GM21423 (cell line): ENCODE data around the gene PALLD.

Experiments
- ATAC-seq: cut with Tn5 transposase; IDR thresholded peaks from one replicate; pipeline ENCODE4 v1.9.1; 2021; ENCODE audit warnings: mild to moderate bottlenecking, moderate library complexity; ENCODE audit not compliant: unreplicated experiment

Gene PALLD

DNA sequence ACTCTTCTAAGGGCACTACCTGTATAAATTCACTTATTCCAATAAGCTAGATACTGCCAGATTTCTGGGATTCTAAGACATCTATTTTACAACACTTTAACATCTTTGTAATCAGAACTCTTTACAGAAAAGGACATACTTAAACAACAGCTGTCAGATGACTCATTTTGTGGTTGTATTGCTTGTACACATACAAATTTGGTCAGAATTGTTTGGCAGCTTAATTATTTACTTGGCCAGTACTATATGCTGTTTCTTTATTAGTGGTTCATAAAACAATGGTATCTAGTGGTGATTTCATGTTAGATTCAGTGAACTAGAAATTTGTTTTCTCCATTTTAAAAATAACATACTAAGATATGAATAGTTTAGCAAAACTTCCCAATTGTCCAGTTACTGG is 27.2 kb downstream of the PALLD start:
- no peak for ATAC-seq

DNA sequence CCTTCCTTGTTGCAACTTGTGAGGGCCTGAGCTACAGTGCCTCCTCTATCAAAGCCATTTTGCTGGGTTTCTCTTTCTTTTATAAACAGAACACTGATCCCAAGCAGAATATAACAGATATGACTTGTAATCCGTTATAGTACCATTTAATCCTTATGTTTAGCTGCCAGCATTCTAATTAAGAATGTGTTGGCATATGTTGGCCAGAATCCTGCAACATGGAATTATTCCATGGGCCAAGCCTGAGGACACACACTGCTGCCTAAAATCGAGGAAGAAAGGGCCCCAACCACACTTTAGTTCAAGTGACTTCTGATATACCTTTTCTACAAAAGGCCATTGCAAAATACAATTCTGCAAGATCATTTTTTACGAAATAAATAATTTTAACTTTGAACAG is 28.0 kb downstream of the PALLD start:
- ATAC-seq, result no peak

DNA sequence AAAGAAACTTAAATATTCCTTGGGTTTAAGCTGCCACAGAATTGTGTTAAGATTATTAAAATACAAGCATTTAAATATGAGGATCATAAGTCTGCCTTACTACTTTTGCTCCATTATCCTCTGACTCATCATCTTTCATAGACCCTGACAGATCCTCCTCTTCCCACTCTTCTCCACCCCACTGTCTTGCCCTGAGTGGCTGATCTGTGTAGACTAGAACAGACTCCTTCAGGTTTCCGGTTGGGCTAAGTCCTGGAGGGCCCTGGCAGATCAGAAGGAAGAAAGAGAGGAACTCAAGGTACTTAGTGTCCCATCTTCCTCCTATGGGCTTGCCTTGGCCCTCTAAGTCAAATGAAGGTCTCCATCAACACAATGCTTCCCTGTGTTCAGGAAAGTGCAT is 30.7 kb downstream of the PALLD start:
- no peak for ATAC-seq

DNA sequence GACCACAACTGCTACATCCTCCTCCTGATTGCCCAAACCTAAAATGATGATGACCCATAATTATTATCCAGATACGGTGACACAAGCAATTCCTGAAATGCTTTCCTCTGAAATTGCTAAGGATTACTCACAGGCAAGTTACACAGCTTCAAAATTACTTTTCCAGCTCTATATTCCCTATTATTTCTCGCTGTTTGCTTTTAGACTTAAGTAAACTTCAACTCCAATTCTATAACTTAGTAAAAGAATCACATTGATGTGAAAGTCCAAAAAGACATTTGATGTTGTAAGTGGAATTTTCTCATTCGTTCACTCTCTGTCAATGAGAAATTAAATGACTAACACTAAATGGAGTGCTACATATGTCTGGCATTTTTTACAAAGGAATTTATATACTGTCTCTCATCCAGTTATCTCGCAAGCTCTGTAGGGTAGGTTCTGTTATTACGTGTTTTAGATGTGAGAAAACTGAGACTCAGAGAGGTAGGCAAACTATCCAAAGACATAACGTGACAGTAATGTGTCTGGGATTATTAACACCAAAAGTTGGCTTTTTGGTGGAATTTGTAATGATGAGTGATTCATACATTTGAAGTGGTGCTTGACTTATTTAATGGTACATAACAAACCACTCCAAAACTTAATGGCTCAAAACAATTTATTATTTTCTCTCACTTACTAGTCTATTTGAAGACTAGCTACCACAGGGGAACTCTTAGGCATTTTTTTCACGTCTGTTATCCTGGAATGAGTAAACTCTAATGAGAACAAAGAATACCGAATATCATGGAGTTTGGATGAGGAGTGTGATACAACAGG is 31.5 kb downstream of the PALLD start:
- ATAC-seq, result no peak

DNA sequence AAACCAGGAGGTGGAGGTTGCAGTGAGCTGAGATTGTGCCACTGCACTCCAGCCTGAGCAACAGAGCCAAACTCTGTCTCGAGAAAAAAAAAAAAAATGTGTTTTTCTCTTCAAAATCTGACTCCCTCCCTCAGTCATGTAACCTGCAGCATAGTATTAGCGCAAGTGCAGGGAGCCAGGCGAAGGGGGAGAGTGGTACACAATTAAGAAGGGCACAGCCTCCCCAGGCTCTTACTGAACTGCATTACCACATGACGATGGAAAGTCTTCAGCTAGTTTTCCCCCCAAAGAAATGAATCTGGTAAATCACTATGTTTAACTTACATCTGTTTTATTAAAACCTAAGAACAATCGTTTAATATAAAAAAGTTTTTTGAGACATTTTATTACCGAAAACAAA is 32.4 kb downstream of the PALLD start:
- ATAC-seq, result no peak

DNA sequence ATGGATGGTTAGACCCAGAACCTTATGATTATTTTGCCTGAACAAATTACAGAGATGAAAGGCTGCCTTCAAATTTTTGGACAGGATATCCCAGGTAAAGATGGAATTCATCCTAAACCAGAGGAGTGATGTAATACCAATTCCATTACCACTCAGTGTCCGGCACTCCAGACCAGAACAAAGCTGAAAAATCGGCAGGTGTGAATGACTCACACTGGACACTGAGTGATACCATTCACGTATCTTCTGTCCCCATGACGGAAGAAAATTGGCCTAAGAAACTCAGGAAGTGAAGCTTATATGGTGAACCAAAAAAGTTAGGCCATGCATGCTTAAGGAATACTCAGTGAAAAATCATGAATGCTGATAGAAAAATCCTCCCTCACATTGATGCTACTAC is 34.5 kb downstream of the PALLD start:
- ATAC-seq, result no peak

DNA sequence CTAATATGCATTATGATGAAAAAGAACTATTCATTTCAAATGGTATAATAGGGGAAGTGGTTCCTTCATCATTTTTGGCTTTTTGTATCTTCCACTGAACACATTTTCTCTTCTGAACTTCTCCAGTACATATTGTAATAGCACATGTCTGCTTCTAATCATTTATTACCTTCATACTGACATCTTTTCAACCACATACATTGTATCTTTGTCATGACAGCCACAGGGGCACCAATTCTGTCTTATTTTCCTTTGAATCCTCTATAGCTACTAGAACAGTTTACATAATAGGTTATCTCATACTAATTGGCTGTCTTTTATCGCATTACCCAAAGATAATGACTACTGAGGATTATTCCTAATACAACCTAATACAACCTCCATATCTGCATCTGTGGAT is 37.7 kb downstream of the PALLD start:
- ATAC-seq, result no peak

DNA sequence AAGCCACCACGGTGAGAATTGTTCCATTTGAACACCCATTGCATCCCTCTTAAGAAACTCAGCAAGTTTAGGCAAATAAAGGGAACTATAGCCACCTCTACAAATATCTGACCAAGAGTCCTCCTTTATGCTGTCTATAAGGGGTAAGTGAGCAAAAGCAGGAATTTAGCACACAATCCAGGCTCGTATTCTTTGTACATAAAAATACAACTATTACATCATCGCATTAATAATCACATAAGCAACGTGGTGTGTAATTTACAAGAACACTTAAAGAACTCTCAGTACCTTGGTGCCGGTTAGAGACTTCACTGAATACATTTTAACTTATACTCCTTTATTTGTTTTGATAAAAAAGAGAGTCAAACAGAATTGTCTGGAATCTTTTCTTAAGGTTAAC is 38.8 kb downstream of the PALLD start:
- ATAC-seq, result no peak

DNA sequence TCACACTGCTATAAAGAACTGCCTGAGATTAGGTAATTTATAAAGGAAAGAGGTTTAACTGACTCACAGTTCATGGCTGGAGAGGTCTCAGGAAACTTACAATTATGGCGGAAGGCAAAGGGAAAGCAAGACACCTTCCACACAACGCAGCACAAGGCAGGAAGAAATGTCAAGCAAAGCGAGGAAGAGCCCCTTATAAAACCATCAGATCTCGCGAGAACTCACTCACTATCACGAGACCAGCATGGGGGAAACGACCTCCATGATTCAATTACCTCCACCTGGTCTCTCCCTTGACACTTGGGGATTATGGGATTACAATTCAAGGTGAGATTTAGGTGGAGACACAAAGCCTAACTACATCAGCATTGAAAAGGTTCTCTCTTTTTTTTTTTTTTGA is 39.6 kb downstream of the PALLD start:
- no peak for ATAC-seq

DNA sequence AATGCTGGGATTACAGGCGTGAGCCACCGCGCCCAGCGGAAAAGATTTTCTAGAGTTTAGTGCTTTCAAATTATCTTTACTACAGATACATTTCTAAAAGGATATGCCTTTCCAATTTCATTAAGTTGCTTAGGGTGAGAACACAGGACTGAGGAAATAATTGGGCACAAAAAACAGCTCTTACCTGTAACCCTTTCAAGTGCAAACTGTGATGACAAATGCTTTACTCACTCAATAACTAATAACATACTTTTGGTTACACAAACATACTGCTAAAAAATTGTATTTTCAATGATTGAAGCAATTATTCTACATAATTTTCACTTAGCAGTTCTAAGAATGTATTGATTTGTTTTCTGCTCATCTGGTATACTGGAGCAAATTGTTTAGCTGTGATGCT is 40.2 kb downstream of the PALLD start:
- no peak for ATAC-seq

DNA sequence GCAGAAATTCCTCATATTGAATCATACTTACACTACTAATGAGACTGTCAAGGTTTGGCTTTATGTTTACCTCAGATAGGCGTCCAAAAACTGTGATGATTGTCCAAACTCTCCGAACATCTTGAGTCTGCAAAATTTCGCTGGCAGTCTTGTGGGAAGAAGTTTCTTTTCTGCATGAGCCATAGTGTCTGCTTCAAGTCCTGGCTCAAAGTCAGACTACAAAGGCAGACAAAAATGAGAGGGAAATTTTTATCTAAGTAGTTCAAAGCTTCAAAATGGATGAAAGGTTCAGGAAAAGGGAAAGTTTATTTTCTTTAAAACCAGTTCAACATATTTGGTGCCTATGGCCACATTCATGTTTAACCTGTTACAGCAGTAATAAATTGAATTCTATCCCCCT is 40.7 kb downstream of the PALLD start:
- ATAC-seq, result no peak

DNA sequence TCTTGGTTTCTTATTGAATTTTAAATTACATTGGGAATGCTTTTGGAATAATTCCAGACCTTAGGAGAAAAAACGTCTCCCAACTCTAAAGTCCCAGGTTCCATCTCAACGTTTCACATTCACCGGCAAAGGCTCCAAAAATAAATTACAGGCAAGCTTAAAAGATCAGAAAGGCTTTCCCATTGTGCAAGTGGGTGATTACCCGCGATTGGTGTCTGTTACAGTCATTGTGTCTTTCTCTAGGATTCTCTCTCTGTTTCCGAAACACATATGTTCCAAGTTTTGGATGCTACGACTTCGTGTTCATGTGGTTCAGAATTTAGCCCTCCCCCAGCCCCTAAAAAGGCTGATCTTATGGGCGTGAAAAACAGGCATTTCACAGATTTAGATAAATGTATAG is 41.8 kb downstream of the PALLD start:
- no peak for ATAC-seq

DNA sequence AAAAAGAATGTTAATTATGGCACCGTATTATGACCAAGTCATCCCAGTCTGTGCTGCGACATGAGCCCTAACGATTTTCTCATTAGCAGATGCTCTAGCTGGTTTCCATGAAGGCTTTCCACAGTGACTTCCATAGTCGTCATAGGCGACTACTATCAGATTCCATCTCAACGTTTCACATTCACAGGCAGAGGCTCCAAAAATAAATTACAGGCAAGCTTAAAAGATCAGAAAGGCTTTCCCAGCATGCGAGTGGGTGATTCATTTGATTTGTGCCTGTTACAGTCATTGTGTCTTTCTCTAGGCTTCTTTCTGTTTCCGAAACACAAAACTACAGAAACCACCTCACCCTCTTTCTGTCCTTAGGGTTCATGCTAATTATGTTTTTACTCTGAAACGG is 43.2 kb downstream of the PALLD start:
- no peak for ATAC-seq

DNA sequence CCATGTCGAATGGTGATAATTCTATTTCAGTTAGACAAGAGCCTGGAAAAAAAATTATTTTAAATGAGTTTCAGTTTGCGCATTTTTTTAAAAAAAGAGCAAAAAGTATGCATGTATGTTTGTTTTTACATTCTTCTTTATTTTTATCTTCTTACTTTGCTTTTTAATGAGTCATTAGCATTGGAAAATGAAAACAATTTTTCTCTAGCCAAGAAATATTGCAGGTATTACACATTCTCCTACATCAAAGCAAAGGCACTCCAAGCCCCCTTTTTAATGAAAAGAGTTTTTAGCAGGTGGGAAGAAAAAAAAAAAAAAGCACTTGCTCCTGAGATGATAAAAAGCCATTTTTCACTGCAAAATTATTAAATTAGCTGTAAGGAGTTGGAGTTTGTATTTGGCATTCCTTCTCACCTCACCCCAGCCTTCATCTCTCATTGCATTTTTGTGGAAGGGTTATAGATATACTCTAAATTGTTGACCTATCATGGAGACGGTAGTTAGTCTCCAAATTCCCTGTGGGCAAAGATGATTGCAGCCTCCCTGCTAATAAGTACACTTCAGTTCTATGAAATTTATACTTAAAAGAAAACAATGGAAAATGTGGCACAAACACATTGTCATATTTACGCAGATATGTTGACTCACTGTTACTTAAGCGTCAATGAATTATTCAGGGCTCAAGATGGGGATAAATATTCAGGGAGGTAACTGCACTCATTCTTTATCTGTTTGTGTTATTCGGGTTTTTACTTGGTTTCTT is 43.8 kb downstream of the PALLD start:
- no peak for ATAC-seq

DNA sequence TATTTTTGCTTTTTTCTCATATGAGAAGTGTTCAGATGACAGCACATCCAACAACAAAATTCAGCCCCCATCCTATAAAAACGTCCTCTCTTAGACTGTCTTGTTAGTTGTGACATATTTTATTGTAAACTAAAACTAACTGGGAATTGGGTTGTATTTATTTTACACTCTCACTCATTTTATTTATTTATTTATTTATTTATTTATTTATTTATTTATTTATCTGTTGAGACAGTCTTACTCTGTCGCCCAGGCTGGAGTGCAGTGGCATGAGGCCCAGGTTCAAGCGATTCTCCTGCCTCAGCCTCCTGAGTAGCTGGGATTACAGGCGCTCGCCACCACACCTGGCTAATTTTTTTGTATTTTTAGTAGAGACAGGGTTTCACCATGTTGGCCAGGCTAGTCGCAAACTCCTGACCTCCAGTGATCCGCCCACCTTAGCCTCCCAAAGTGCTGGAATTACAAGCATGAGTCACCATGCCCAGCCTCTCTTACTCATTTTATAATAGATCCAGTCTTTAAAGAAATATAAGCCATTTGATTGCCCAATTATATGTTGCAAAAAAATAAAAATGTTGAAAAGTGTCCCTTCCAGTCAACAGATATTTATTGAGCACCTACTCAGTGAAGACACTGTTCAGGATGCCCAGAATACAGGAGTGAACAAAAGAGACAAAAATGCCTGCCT is 44.6 kb downstream of the PALLD start:
- ATAC-seq, result no peak

DNA sequence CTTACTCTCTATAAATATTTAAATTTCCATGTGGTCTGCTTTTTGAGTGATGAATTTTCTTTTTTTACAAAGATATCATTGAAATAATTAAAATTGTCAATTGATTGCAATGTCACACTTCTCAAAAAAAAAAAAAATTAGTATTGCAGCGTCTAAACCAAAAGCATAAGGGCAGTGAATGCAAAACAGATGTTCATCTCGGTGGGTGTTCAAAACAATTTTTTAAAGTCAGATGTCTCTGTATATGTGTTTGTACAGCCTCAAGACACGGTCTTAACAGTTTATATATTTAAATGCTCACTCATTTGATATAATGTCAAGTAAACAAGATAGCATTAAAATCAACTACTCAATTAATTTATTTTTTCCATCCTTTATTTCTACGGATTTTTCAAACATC is 52.3 kb downstream of the PALLD start:
- ATAC-seq, result no peak

DNA sequence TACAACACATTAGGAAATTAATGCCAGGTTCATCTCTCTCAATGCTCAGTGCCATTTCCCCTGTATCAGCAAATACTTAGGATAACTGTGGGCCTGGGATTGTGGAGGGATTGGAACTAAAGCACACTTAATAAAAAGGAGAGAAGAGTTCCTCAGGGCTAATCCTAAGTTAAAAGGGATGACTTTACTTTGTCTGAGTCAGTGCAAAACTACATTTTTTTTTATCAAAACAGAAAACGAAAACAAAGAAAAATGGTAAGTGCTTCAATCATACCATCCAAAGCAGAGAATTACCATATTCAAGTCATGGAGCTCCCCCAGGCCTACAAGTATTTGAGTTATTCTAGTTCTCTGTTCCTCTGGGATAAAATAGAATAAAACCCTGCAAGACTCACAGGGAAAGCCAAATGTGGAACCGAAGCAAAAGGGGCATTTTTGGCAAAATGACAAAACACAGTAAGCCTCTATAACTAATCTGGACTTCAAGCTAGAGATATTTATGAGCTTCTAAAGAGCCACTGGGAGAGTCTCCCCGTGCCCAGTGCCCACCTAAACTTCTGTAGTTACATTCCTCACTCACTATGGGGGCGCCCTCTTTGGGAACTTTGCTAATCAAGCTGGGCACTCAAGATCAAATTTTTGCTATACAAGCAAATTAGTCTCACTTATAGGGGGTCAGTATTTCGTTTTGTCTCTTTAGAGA is 53.4 kb downstream of the PALLD start:
- ATAC-seq, result no peak

DNA sequence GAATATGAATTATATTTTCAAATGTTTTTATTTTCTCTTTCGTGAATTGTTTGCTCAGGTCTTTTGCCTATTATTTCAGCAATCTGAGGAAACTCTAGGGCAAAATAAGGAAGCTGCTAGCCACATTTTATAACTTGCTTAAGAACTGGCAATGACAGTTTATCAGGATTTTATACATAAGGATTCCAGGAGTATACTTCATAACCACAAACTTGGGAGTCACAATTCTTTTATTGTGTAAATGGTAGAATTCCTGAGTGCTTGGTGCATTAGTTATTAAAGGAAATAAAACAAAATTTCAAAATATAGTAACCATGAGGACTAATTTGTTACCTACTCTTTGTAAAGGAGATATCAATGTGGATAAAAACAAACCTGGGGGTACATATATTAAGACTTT is 54.4 kb downstream of the PALLD start:
- no peak for ATAC-seq

DNA sequence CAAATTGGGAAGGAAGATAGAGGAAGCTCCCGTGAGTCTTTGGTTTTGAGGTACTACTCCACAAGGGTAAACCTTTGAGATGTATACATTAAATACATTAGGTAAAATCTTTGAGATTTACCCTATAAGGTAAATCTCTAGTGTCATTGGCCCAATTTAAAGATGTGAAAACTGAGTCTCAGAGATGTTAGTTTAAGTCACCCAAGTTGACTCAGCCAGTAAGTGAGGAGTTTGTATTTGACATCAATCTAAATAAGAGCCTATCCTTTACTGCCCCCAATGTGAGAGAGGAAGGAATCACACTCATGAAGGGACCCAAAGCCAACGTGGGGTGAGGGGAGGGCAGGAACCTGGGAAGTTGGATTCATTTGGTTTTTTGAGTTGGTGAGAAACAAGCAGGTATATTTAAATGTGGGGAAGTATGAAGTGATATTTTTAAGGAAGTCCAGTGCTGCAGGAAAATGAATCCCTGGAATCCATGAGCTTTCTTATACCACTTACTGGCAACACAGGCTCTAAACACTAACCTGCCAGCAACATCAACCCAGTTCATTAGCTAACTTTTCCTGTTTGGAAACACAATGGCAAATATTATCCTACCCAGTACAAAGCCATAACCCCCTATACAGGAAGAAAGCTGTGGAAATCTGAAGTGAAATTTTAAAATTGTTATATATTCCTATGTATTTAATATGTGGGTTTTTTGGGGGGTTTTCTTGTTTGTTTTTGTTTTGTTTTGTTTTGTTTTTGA is 55.3 kb downstream of the PALLD start:
- no peak for ATAC-seq

DNA sequence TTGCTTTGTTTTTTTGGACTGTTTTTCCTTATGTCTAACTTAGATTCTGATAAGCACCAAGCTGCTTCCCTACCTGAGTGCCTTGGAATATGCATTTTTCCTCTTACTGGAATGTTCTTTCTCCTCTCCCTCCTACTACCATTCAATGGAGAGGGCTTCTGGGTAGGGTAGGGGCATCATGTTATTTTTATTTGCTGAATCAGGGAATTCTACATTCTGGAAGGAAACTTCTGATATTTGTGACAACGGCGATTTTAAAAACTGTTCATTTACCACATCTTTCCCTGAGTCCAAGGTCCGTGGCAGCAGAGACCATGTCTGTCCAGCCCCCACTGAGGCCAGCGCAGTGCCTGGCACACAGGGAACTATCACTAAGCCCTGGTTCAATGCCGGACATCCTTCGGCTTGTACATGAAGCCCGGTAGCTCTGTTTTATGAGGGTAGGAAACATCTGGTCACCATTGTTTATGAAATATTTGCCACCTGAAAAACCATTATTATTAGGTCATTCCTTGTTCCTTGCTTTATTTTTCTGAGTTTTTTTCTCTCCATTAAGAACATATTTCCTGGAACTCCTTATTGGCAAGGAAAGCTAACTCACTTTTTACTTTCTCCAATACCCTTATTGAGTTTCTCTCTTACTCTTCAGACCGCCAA is 57.0 kb downstream of the PALLD start:
- ATAC-seq, result no peak
